Measurements from ENCODE around the gene HEXB.
"Not testable (repeated sequence)": the region's sequence is repeated elsewhere in the genome, so short reads cannot be mapped to it uniquely, and the experiment has no call there.

HEXB gene

DNA sequence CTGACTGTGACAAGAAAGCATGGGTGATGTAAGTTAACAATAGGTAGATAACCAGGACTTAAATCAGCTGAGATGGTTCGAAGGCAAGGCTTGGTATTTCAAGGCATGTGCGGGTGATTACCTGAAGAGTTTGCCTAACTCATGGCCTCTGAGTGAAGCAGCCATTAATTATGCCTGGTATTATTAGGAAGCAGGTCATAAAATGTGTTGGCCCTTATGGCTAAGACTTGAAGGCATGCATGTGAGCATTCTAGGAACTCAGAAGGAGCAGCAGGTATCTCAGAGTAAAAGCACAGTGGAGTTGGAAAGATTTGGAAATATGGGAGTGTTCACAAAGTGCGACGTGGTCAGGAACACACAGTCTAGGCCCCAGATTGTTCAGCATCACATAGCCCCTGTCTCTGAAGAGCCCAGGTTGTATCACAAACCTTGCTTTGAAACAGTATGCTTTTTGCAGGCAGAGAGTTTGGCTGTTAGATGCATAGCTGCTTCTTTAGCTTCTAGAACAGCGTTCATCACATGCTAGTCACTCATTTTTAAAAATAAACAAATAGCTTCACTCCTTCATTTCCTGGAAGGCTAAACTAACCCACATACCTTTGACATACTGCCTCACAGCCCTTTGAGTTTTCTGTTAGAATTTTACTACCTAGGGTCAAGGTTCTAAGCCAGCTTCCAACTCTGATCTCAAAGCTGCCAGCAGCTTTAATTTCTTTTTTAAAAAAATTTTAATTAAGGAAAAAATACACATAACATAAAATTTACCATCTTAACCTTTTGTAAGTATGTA lies 2.1 kb downstream of the HEXB start:
- H3K27ac ChIP-seq = peak overlapping the region in 3 of 21 experiments; percentile 2 to 6 (median 6)
- H3K4me3 ChIP-seq = no peak overlapping the region

DNA sequence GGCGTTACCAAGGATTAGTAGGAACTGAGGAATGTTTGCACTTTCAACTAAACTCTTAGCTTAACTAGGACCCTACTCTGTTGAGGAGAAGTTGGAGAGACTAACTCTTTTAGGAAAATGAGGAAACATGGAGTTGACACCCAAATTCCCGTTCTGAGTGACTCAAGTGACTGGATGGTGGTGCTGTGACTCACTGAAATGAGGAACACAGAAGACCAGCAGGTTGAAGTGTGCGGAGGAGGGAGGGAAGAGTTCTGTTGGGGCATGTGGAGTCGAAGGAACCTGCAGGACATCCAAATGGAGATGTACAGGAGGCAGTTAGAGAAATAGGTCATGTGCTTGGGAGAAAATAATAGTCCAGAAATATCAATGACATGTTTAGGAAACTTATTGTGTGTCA lies 8.2 kb downstream of the HEXB start:
- no peak overlapping the region for H3K4me3 ChIP-seq
- H3K27ac ChIP-seq = no peak overlapping the region

DNA sequence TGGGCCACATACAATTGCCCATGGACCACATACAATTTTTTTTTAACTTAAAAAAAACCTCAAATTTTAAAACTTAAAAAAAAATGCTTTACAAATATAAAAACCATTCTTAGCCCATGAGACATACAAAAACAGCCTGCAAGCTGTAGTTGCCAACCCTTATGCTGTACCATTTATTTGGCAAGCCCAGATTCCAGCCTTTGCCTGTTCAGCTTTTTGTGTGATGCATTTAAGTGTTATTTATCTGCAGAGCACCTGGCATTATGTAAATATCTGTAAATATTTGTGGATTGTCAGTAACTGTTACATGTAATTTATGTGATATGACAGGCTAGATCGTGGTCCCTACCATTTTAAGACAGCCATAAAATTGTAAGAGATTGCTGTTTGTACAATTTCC lies 32.6 kb downstream of the HEXB start:
- Histone ChIP-seq H3K27ac (no peak overlapping the region), H3K4me3 (no peak overlapping the region)

DNA sequence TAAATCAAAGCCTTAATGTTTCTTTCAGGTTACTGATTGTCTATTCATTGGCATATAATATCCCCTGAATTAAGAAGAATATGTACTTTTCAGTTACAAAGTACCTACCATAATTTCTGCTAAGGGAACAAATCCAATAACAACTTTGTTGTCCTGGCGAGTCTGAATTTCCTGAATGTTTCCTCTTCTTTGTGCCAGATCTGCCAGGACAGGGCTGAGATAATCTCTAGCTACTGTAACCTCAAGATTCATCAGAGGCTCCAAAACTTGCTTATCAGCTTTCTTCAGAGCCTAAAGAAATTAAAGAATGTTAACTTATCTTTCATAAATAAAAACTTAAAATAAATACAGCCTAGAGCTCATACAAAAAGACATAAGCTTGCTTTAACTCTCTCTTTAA lies 37.2 kb downstream of the HEXB start:
- H3K4me3 ChIP-seq = no peak overlapping the region
- no peak overlapping the region for H3K27ac ChIP-seq

DNA sequence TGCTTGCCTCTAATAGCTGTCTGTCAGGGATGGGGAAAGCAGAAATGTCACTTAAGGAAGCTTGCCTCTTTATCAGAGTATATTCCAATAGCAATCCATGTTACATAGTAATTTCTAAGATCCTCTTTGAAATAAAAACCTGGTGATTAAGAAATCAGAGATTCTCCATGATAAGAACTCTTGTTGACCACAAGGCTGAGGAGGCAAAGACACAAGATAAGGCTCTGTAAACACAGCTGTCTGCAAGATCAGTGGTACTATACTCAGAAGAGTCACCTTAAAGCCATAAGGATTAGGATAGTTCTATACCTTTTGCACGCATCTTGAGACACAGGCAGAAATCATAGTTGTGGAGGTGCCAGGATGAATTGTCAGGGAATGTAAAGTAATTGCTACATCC lies 40.3 kb downstream of the HEXB start:
- Histone ChIP-seq H3K27ac (no peak overlapping the region), H3K4me3 (no peak overlapping the region)

DNA sequence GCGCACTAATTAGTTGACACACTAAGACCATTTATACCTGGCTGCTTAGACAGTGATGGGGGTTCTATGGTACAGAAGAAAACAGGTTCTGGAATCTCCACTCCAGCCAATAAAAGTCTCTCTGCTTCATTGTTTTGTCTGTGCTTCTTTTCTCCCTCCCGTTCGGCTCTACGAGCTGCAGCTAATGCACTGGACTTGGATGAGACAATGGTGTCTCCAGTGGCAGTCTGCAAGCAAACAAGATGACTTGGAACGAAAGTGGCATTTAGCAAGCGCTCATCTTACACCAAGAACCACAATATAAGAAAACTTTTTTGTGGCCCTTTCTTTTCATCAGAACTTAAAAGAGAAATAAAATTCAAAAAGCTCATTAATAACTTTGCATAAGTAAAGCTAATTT lies 51.7 kb downstream of the HEXB start:
- Histone ChIP-seq H3K27ac (no peak overlapping the region), H3K4me3 (no peak overlapping the region)

DNA sequence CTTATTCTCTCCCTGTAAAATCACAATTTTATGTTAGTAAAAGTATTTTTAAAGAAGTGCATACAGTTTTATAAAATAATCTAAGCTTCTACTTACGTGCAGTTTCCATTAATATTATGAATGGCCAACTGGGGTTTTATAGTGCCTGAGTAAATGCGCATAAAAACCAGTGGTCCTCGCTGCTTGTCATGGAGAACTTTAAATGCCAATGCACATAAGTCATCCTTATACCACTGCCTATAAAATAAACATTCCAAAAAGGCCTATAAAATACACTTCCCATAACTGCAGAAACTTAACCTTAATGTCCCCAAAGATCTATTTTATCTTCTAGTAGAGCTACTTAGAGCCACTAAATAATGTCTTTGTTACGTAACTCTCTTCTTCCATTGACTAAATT lies 53.4 kb downstream of the HEXB start:
- Histone ChIP-seq H3K4me3 (no peak overlapping the region), H3K27ac (no peak overlapping the region)

DNA sequence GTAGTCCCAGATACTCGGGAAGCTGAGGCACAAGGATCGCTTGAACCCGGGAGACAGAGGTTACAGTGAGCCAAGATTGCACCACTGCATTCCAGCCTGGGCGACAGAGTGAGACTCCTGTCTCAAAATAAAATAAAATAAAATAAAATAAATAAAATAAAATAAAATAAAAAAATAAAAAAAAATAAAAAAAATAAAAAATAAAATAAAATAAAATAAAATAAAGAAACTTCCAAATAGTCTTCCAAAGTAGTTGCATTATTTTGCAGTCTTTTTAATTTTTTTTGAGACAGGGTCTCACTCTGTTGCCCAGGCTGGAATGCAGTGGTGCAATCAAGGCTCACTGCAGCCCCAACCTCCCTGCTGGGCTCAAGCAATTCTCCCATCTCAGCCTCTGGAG lies 63.7 kb downstream of the HEXB start:
- not testable (repeated sequence) for H3K27ac ChIP-seq, H3K4me3 ChIP-seq

DNA sequence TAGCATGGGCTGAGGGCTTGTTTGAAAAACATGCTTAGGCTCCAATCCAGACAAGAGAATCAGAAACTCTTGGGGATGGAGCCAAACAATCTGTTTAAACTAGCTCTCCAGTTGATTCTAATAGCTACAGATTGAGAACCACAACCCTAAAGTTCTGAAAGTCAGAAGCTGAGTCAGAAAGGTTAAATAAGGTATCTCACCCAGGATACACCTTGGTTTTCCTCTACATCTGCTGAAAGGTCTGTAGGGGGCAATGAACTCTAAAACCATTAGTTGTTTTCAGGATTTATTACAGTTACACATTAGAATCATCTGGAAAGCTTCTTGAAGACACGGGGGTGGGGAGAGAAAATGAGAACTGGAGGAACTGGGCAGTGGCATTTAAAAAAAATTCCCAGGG lies 76.2 kb downstream of the HEXB start:
- Histone ChIP-seq H3K27ac (no peak overlapping the region), H3K4me3 (no peak overlapping the region)

DNA sequence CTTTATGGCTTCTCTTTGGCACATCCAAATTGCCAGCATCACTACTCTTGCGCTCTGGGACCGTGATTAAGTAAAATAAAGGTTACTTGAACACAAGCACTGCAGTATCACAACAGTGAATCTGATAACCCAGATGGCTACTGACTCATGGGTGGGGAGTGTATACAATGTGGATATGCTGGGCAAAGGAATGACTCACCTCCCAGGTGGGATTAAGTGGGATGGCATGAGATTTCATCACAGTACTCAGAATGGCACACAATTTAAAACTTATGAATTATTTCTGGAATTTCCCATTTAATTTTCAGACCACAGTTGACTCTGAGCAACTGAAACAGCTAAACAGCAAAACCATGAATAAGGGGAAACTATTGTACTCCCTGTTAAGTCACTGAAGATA lies 77.6 kb downstream of the HEXB start:
- Histone ChIP-seq H3K4me3 (no peak overlapping the region), H3K27ac (no peak overlapping the region)

DNA sequence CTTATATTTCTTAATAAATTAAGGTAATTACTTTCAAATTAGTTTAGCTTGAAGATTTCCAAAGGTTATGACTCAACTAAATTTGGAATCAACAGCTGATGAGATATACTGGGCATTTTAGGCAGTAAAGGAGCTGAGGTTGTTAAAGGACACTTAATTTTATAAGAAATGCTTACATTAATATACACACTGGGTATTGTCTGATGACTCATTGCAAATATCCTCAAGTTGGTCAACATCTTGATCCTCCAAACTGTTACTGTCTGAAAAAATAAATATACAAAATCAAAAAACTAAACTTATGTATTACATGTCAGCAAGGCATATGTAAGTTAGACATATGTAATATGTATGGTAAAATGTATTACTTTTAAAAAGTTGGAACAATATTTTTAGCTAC lies 78.5 kb downstream of the HEXB start:
- H3K4me3 ChIP-seq = no peak overlapping the region

DNA sequence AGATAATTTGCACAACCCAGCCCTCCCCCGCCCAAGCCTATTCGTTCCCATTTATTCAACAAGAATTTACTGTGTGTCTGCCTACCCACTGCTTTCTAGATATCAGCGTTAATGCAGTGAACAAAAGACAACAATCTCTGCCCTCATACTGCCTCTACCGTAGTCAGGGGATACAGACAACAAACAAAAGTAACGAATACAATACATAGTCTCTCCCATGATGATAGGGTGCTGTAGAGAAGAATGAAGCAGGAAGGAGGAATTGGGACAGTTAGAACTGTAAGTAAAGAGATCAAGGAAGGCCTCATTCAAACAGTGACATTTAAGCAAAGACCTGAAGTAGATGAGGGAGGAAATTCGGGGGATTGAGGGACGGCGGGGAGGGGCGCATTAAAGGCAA lies 80.2 kb downstream of the HEXB start:
- peak overlapping the region in 1 of 7 experiments; percentile 74 for H3K4me3 ChIP-seq
- H3K27ac ChIP-seq = no peak overlapping the region

More for the DNA sequence above, 78.5 kb downstream of the HEXB start:
- no peak overlapping the region for H3K27ac ChIP-seq

DNA sequence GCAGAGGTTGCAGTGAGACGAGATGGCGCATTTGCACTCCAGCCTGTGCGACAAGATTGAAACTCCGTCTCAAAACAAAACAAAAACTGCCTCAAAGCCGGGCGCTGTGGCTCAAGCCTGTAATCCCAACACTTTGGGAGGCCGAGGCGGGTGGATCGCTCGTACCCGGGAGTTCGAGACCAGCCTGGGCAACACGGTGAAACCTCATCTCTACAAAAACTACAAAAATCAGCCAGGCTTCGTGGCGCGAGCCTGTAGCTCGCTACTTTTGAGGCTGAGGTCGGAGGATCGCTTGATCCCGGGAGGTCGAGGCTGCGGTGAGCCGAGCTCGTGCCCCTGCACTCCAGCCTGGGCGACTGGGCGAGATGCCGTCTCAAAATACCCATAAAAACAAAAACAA lies 80.9 kb downstream of the HEXB start:
- Histone ChIP-seq H3K4me3 (peak overlapping the region; percentile 60 to 98 (median 77)), H3K27ac (peak overlapping the region in 15 of 21 experiments; percentile 10 to 92 (median 89))

DNA sequence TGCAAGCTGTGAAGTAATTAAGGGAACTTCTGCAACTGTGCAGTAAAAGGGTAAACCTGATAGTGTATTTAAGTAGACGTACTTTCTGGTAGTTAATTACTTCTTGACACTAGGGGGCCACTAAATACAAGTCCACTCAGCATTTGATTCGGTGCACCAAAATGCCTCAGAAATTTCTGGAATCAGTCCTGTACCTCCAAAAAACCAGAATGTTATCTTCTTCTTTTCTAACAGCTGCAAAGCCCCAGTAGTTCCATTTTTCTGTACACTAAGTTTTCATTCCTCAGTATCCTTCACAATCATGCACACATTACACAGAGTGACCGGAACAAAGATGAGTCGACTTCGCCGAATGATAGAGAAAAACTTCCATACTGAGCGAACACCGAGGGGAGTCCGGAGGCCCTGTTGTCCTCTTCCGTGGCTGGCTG lies 81.4 kb downstream of the HEXB start:
- Histone ChIP-seq H3K4me3 (peak overlapping the region; percentile 60 to 98 (median 77)), H3K27ac (peak overlapping the region in 20 of 21 experiments; percentile 26 to 92 (median 87))

DNA sequence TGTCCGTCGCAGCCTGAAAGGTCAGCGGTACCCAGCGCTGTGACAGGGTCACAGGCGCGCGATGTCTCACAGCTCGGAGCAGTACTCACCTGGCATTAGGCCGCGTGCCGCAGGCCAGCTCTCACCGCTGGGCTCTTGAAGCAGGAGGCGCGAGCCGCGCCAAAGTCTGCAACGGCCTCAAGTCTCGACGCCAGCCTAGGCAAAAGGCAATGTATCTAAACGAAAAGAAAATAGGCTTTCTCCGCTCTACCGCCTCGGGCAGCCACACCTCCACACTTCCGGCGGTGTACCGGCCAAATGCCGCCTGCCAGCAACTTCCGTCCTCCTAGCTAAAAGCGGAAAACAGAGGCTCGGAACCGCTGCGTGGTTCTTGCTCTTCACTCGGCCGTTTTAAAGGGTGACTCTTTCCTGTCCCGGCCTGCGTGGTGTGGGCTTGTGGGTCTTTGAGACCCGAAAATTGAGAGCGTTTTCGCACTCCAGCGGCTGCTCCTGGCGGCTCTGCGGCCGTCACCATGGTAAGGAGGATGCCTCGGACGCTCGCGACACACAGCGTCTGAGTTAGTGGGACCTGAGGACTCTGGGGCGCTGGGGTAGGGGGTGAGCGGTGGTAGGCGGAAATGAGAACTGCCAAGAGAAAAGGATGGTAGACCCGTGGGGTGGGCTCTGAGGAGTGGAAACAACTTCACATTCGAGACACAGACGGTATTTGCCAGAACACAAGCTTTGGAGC lies 82.0 kb downstream of the HEXB start, which contains the start of the genes GFM2 and NSA2:
Gene GFM2, minus strand, starts transcription at position 269 of the 730 bp plus-strand sequence. CDS start 3,375 bp downstream, outside the sequence.
Gene NSA2, plus strand, starts transcription at position 401 of the 730 bp plus-strand sequence. Its CDS starts 112 bp downstream, at position 513.
- peak within 1 kb of the TSS; percentile 60 to 98 (median 77) for H3K4me3 ChIP-seq

DNA sequence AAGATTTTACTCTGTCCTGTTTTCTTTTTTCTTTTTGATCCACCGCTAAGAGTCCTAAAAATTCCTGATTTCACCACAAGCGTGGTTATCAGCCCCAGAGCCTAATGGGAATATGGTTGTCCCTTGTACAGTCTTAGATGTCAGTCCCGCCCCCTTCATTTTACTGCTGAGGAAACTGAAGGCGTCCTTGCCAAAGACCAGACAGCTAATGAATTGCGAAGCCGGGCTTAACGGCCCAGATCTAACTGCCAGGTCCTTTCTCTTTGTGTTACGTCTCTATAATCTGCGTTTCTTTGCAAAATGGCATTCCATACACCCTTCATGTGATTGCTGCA lies 82.5 kb downstream of the HEXB start:
- peak overlapping the region in 20 of 21 experiments; percentile 26 to 92 (median 87) for H3K27ac ChIP-seq
- peak overlapping the region; percentile 60 to 98 (median 77) for H3K4me3 ChIP-seq

More for the DNA sequence above, 82.0 kb downstream of the HEXB start, which contains the start of the genes GFM2 and NSA2:
- peak within 1 kb of the TSS in 20 of 21 experiments; percentile 26 to 92 (median 87) for H3K27ac ChIP-seq
